ENCODE data around the gene GIPC1.

The GIPC1 gene

DNA sequence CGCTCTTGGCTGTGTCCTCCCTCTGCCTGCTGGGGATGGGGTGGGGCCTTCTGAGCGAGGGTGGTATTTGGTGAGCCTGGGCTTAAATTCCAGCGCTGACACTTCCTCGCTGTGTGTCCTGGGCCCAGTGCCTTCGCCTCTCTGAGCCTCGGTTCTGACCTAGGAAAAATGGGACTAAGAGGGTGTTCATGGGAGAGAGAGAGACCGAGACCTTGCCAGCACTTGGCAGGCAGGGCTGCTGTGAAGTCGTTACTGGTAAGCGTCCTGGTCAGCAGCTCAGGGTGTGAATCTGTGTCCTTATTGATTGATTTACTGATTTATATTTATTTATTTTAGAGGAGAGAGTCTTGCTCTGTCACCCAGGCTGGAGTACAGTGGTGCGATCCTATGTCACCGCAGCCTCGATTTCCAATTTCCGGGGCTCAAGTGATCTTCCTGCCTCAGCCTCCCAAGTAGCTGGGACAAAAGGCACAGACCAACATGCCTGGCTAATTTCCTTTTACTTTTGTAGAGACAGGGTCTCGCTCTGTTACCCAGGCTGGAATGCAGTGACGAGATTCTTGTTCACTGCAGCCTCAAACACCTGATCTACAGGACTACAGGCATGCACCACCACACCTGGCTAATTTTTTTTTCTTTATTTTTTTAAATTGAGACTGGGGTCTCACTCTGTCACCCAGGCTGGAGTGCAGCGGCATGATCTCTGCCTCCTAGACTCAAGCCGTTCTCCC lies 60.4 kb downstream of the GIPC1 start:
- no peak for DNase-seq (ENCODE audit: low read depth)

DNA sequence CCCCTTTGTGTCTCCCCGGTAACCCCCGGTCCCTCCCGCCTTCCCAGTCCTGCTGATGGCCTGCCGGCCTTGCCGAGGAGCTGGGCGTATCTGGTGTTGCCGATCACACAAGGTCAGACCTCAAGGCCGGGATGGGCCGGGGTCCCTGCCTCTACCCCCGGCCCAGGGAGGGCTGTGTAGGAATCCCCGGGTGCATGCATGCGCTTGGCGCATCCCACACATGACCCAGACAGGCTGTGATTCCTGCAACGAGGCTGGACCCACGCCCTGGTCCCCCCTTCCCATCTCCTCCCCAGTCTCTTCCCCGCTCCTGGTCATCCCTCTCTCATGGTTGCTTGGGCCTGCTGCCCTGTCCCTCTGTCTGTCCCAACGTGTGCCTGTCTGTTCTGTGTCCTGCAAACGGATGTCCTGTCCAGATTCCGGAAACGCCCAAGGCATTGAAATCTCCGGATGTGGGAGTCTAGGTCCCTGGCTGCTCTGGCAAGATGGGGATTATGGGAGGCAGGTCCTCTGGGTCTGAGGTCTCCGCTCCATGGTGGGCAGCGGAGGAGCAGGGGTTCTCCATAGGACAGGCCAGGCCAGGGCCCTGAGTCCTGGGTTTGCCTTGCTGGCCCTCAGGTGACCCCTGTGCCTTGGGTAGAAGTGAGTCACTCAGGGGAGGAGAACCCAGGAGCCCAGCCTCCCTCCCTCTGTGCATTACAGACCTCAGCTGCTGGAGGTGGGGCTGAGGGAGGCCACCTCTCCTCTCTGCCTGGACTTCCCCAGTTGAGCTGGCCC lies 61.2 kb downstream of the GIPC1 start:
- DNase-seq (ENCODE audit: low read depth), result no peak

- peak; percentile 33 for DNase-seq (ENCODE audit: low read depth)
Measured at GRCh38 chr19:14433554-14434501, 62.1 kb downstream of the GIPC1 start.

GRCh38 chr19:14432791-14433553 lies 63.0 kb downstream of the GIPC1 start, which contains the start of gene PKN1:
TSS of gene PKN1 (plus strand) at chr19:14433306. CDS start at chr19:14433522, 216 bp downstream.
- no peak for DNase-seq (ENCODE audit: low read depth)

GRCh38 chr19:14430712-14431111 lies 65.2 kb downstream of the GIPC1 start:
- no peak for DNase-seq (ENCODE audit: low read depth)

DNA sequence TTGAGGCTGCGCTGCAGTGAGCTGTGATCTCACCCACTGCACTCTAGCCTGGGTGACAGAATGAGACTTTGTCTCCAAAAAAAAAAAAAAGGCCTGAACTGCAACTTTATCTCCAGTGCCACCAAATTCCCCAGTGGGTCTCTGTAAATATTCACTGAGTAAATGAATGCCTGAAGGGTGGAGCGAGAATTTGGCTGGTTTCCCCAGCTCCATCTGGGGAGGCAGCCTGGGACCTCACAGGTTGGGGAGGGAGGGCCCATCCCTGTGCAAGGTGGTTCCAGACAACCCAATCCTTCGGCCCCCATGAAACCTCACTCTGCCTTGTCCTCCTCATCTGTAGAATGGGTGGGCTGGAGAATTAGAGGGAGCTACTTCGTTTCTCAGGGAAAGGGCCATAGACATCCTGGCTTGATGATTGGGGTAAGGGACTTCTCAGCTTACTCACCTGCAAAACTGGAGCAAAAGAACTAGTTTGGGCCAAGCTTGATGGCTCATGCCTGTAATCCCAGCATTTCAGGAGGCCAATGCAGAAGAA lies 67.0 kb downstream of the GIPC1 start:
- DNase-seq (ENCODE audit: low read depth), result no peak

Measured in T follicular helper cell (primary cell).